AG04450 (cell line): ENCODE data around the gene KRT39. TPM values are rescaled to one million over a fixed set of nuclear protein-coding genes. Genes with fewer than 3 reads are reported as not detected.

Experiments
- CTCF ChIA-PET: fragments of 300-600, 350-600 bp; formaldehyde crosslinking; extraction: SDS; loops from one replicate; lab custom pipeline; 2022; ENCODE audit warnings: antibody characterized with exemption, inconsistent platforms; lab: Charles Lee
- POLR2A ChIA-PET: fragments of 350-600 bp; formaldehyde crosslinking; extraction: SDS; loops from one replicate; lab custom pipeline; 2021; ENCODE audit warnings: antibody characterized with exemption, inconsistent platforms; lab: Yijun Ruan, JAX
- DNase-seq: peaks from one replicate; pipeline ENCODE4 v3.0.0-alpha.2; 2011; ENCODE audit warnings: low read depth, low spot score
- H3K27ac ChIP-seq: one replicate; pipeline ENCODE4 v1.5.1; 2012; ENCODE audit warnings: low read depth, low read length, control low read depth
- H3K27me3 ChIP-seq: one replicate; pipeline ENCODE4 v1.6.0; 2012; ENCODE audit warnings: low read length; ENCODE audit not compliant: control insufficient read depth, insufficient read depth
- H3K4me3 ChIP-seq: 2 replicates; pipeline ENCODE4 v1.5.1; 2011; ENCODE audit warnings: mild to moderate bottlenecking, low read depth, low read length, control low read depth
- H3K9me3 ChIP-seq: 2 replicates; pipeline ENCODE4 v1.5.1; 2012; ENCODE audit warnings: low read length; ENCODE audit not compliant: control insufficient read depth, insufficient read depth
- polyA plus RNA-seq: library from polyadenylated mRNA; depleted of rRNA; stranded (reverse); fragments of >200 nt; gene quantifications from 2 replicates; pipeline ENCODE4 v1.2.3, GENCODE V29; 2011
- TF ChIP-seq, protein P1 (sequence below): IDR thresholded peaks from 2 replicates; pipeline ENCODE4 v1.5.1; 2011; ENCODE audit warnings: low read depth, low read length, control low read depth, inconsistent platforms

Gene KRT39
- polyA plus RNA-seq, 1 experiment = 0.11 TPM

DNA sequence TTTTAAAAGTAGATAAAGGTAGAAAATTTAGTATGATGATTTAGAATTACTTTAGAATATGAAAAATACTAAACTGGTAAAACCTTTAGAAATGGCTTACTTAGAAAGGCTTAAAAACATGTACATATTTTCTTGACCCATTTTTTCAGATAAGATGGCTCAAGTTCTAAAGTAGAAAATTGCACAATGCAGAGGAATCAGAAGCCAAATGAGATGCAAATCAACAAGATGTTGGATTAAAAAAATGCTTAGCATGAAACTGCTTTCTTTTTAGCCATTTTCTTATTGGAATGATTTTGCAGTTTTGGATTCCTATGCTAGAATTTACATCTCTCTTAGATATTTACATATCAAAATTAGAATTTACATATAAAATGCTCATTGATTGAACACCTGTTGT is 43.7 kb upstream of the KRT39 start:
- Histone ChIP-seq H3K27me3 (no peaks in the 10 kb centered on the region), H3K4me3 (no peak overlapping the region), H3K27ac (no peak overlapping the region), H3K9me3 (no peaks in the 10 kb centered on the region)
- TF ChIP-seq, protein P1, sequence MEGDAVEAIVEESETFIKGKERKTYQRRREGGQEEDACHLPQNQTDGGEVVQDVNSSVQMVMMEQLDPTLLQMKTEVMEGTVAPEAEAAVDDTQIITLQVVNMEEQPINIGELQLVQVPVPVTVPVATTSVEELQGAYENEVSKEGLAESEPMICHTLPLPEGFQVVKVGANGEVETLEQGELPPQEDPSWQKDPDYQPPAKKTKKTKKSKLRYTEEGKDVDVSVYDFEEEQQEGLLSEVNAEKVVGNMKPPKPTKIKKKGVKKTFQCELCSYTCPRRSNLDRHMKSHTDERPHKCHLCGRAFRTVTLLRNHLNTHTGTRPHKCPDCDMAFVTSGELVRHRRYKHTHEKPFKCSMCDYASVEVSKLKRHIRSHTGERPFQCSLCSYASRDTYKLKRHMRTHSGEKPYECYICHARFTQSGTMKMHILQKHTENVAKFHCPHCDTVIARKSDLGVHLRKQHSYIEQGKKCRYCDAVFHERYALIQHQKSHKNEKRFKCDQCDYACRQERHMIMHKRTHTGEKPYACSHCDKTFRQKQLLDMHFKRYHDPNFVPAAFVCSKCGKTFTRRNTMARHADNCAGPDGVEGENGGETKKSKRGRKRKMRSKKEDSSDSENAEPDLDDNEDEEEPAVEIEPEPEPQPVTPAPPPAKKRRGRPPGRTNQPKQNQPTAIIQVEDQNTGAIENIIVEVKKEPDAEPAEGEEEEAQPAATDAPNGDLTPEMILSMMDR = no peak
- no peak for DNase-seq
- ChIA-PET CTCF (no interaction called here), POLR2A (interaction anchor here (0.8 kb wide), 1 partner anchor 97 kb away, joined by 3 read pairs; no protein-coding TSS in a partner anchor)

GRCh38 chr17:41009936-41010335 is 43.2 kb upstream of the KRT39 start:
- ChIA-PET CTCF (no interaction called here), POLR2A (interaction anchor here (0.8 kb wide), 1 partner anchor 97 kb away, joined by 3 read pairs; no protein-coding TSS in a partner anchor)
- TF ChIP-seq, protein P1 = no peak
- no peak for DNase-seq
- H3K9me3 ChIP-seq = no peaks in the 10 kb centered on the region
- no peaks in the 10 kb centered on the region for H3K27me3 ChIP-seq
- no peak overlapping the region for H3K27ac ChIP-seq
- no peak overlapping the region for H3K4me3 ChIP-seq

DNA sequence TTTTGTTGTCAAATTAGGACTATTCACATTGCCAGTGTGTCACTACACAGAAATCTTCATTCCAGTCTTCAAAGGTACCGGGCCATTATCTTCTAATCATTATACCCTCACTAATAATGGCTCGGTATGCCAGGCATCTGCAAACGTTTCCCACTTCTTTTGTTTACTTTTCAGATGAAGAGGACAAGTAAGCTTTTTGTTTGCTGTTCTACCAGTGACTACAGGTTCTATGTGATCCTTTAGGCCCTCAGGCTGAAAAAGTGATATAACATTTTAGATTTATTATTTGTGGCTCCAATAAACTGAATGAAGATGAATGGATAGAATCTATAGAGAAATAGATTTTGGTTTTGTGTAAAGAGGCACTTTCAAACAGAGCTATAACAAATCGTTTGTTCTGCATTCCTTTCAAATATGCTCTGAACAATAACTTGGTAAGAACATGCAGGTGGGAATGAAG is 42.6 kb upstream of the KRT39 start:
- TF ChIP-seq, protein P1 = no peak
- Histone ChIP-seq H3K4me3 (no peak overlapping the region), H3K27me3 (no peaks in the 10 kb centered on the region), H3K9me3 (no peaks in the 10 kb centered on the region), H3K27ac (no peak overlapping the region)
- DNase-seq = no peak
- ChIA-PET CTCF (no interaction called here), POLR2A (interaction anchor here (0.8 kb wide), 1 partner anchor 96 kb away, joined by 3 read pairs; no protein-coding TSS in a partner anchor)

GRCh38 chr17:41008811-41009210 is 42.1 kb upstream of the KRT39 start, which contains the start of gene KRTAP3-1:
KRTAP3-1 (minus strand) TSS chr17:41009128; CDS start chr17:41009074, 54 bp downstream.
- Histone ChIP-seq H3K4me3 (no peak within 1 kb of the TSS), H3K9me3 (no peaks in the 10 kb centered on the region), H3K27me3 (no peaks in the 10 kb centered on the region), H3K27ac (no peak within 1 kb of the TSS)
- ChIA-PET POLR2A (no interaction called here), CTCF (interaction anchor here (0.5 to 0.8 kb wide), 2 partner anchors 28 to 640 kb away, joined by 3 to 6 read pairs; no protein-coding TSS in a partner anchor)
- TF ChIP-seq, protein P1 = no peak
- no peak for DNase-seq

DNA sequence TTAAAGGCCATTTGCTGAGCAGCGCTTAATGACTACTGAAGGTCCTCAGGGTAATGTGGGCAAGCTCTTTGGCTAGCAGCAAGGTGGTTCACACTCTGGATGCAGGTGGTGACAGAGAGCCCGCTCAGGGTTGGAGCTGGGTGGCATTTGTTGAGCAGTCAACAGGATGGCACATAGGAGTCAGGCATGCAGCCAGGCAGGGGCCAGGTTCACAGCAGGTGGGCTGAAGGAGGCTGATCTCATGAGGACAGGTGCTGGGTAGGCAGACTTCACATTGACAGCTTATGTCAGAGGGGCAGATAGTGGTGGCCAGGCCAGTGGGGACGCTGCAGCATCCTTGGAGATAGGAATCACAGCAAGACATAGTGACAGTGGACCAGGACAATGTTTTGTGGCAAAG is 37.6 kb upstream of the KRT39 start:
- H3K9me3 ChIP-seq = no peaks in the 10 kb centered on the region
- CTCF ChIA-PET = no interaction called here
- no peak for DNase-seq
- no peak overlapping the region for H3K4me3 ChIP-seq
- POLR2A ChIA-PET = no interaction called here
- H3K27ac ChIP-seq = no peak overlapping the region
- TF ChIP-seq, protein P1 = no peak
- no peaks in the 10 kb centered on the region for H3K27me3 ChIP-seq
